Measurements from ENCODE around the gene COX4I2.

Gene COX4I2

DNA sequence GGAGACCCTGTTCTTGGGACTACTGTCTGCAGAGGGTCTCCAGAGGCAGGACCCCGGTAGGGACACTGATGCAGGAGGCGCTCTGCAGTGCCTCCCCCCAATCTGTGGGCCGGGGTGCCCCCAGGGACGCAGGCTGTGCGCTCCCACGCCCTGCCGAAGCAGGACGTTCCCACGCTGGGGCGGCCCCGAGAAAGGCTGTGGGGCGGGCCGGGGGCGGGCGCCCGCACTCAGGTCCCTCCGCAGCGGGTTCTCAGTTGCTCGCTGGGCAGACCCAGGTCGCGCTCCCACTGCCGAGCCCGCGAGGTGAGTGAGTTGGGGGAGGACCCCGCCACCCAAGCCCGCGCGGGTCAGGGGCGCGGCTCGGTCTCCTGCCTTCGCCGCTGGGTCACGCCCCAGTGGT, at the start of gene COX4I2:
Gene COX4I2 (plus strand): TSS at position 253 of the 400 bp plus-strand sequence. CDS start 1,106 bp downstream, outside the sequence.
- ChIA-PET CTCF (no interaction called here), POLR2A (no interaction called here)
- TF ChIP-seq FOXM1 (IDR thresholded peaks at IDR 0.05; ENCODE audit: borderline replicate concordance) = no peak
- TF ChIP-seq LEF1 (IDR thresholded peaks at IDR 0.05; ENCODE audit: borderline replicate concordance) = no peak
- TF ChIP-seq CTBP1 (IDR thresholded peaks at IDR 0.05; ENCODE audit: borderline replicate concordance) = no peak
- TF ChIP-seq TARDBP (IDR thresholded peaks at IDR 0.05) = no peak
- no peak for TF ChIP-seq SP1 (IDR thresholded peaks at IDR 0.05)
- no peak for TF ChIP-seq ZNF384 (IDR thresholded peaks at IDR 0.05)
- TF ChIP-seq, protein P1, sequence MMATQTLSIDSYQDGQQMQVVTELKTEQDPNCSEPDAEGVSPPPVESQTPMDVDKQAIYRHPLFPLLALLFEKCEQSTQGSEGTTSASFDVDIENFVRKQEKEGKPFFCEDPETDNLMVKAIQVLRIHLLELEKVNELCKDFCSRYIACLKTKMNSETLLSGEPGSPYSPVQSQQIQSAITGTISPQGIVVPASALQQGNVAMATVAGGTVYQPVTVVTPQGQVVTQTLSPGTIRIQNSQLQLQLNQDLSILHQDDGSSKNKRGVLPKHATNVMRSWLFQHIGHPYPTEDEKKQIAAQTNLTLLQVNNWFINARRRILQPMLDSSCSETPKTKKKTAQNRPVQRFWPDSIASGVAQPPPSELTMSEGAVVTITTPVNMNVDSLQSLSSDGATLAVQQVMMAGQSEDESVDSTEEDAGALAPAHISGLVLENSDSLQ (IDR thresholded peaks at IDR 0.05) = no peak
- TF ChIP-seq FOXA1 (IDR thresholded peaks at IDR 0.05) = no peak
- TF ChIP-seq BHLHE40 (IDR thresholded peaks at IDR 0.05; ENCODE audit: borderline replicate concordance) = no peak
- no peak for TF ChIP-seq HDGF (IDR thresholded peaks at IDR 0.05; ENCODE audit: borderline replicate concordance)
- no peak for TF ChIP-seq L3MBTL2 (conservative IDR thresholded peaks at IDR 0.05)
- no peak for TF ChIP-seq FOXK2 (IDR thresholded peaks at IDR 0.05)
- TF ChIP-seq SUZ12 (IDR thresholded peaks at IDR 0.05) = no peak
- no peak for TF ChIP-seq ELF4 (IDR thresholded peaks at IDR 0.05)
- no peak for DNase-seq (ENCODE audit: extremely low spot score)

DNA sequence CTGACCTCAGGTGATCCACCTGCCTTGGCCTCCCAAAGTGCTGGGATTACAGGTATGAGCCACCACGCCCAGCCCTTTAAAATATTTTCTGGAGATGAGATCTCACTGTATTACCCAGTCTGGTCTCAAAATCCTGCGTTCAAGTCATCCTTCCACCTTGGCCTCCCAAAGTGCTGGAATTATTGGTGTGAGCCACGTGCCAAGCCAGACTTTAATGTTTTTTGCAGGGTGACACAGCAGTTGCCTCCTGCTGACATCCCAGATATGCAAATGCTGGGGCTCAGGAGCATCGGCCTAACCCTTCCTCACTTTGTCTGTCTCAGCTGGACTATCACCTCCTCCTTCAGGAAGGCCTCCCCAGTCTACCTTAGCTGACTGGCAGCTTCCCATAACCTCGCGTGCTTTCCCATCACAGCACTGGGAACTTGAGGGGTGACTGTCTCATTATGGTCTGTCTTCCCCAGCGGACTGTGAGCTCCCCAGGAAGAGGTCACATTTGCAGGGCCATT, 46.9 kb upstream of the COX4I2 start:
- CTCF ChIA-PET = interaction anchor here (1.3 to 2.5 kb wide), 2 partner anchors 21 to 22 kb away, joined by 4 to 9 read pairs; no protein-coding TSS in a partner anchor
- no peak for DNase-seq (ENCODE audit: extremely low spot score)
- TF ChIP-seq FOXA1 (IDR thresholded peaks at IDR 0.05) (no peak), LEF1 (IDR thresholded peaks at IDR 0.05; ENCODE audit: borderline replicate concordance) (no peak), BHLHE40 (IDR thresholded peaks at IDR 0.05; ENCODE audit: borderline replicate concordance) (no peak), ELF4 (IDR thresholded peaks at IDR 0.05) (no peak), SUZ12 (IDR thresholded peaks at IDR 0.05) (no peak), SP1 (IDR thresholded peaks at IDR 0.05) (no peak)
- TF ChIP-seq, protein P1 (IDR thresholded peaks at IDR 0.05) = no peak
- POLR2A ChIA-PET = interaction anchor here (1.4 kb wide), 2 partner anchors 14 to 16 kb away, joined by 4 to 12 read pairs; partner anchors contain the start of gene ID1

DNA sequence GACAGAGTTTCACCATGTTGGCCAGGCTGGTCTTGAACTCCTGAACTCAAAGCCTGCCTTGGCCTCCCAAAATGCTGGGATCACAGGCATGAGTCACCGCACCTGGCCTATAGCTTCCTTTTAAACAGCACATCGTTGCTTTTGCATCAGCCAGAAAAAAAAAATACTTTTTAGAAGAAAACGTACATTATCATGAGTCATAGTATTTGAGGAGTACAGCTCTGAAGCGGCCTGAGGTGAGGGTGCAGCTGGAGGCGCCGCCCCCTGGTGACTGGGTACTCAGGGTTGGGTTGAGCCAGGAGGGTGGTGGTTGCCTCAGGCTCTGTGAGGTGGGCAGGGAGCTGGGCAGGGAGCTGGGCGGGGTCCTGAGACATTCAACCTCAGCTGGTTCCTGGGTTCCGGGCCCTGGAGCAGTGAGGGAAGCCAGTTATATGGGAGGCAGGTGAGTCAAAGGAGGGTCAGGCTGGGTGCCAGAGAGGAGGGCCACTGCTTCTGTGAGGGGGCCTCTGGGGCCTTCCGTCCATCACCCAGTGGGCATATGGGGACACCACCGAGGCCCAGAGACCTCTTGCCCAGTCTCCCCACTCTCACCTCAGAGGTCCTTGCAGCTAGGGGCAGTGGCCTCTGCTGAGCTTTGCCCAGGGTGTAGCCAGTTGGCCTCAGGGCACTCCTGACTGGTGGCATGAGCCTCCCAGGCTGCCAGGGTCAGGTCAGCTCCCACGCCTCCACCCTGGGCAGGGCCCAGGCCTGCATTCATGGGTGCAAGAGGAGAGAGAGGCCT, 44.3 kb upstream of the COX4I2 start:
- POLR2A ChIA-PET = interaction anchor here (0.6 to 1.4 kb wide), 3 partner anchors 14 to 99 kb away, joined by 3 to 6 read pairs (median 4); no protein-coding TSS in a partner anchor
- CTCF ChIA-PET = interaction anchor here (0.6 kb wide), 1 partner anchor 24 kb away, joined by 4 read pairs; no protein-coding TSS in a partner anchor
- TF ChIP-seq ARNT (IDR thresholded peaks at IDR 0.05) (no peak), NFRKB (IDR thresholded peaks at IDR 0.05) (no peak), SUZ12 (IDR thresholded peaks at IDR 0.05) (no peak), CTBP1 (IDR thresholded peaks at IDR 0.05; ENCODE audit: borderline replicate concordance) (no peak), FOXK2 (IDR thresholded peaks at IDR 0.05) (no peak), BHLHE40 (IDR thresholded peaks at IDR 0.05; ENCODE audit: borderline replicate concordance) (no peak), TARDBP (IDR thresholded peaks at IDR 0.05) (no peak), FOXM1 (IDR thresholded peaks at IDR 0.05; ENCODE audit: borderline replicate concordance) (no peak), SP1 (IDR thresholded peaks at IDR 0.05) (no peak), LEF1 (IDR thresholded peaks at IDR 0.05; ENCODE audit: borderline replicate concordance) (no peak), ELF4 (IDR thresholded peaks at IDR 0.05) (no peak), HDGF (IDR thresholded peaks at IDR 0.05; ENCODE audit: borderline replicate concordance) (no peak), ZNF384 (IDR thresholded peaks at IDR 0.05) (no peak), FOXA1 (IDR thresholded peaks at IDR 0.05) (no peak), L3MBTL2 (conservative IDR thresholded peaks at IDR 0.05) (no peak)
- DNase-seq (ENCODE audit: extremely low spot score) = no peak

DNA sequence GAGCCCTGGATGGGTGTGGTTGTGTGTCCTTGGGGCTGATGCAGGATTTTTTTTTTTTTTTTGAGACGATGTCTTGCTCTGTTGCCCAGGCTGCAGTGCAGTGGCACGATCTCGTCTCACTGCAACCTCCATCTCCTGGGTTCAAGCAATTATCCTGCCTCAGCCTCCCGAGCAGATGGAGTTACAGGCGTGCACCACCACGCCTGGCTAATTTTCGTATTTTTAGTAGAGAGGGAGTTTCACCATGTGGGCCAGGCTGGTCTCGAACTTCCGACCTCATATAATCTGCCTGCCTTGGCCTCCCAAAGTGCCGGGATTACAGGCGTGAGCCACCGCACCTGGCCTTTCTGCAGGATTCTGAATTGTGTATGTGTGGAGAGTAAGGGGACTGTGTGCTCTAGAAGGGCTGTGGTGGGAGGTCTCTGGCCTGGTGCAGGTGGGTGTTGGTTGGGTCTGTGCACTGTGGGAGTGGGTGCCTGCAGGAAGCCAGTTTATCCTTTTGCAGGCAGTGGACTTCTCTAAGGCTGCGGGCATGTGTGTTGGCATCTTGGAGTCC, 43.6 kb upstream of the COX4I2 start:
- POLR2A ChIA-PET = interaction anchor here (1.3 kb wide), 1 partner anchor 21 kb away, joined by 4 read pairs; no protein-coding TSS in a partner anchor
- CTCF ChIA-PET = no interaction called here
- no peak for TF ChIP-seq LEF1 (IDR thresholded peaks at IDR 0.05; ENCODE audit: borderline replicate concordance)
- TF ChIP-seq ARNT (IDR thresholded peaks at IDR 0.05) = no peak
- no peak for TF ChIP-seq ZNF384 (IDR thresholded peaks at IDR 0.05)
- no peak for TF ChIP-seq BHLHE40 (IDR thresholded peaks at IDR 0.05; ENCODE audit: borderline replicate concordance)
- TF ChIP-seq HDGF (IDR thresholded peaks at IDR 0.05; ENCODE audit: borderline replicate concordance) = no peak
- no peak for TF ChIP-seq FOXM1 (IDR thresholded peaks at IDR 0.05; ENCODE audit: borderline replicate concordance)
- TF ChIP-seq TARDBP (IDR thresholded peaks at IDR 0.05) = no peak
- no peak for TF ChIP-seq FOXK2 (IDR thresholded peaks at IDR 0.05)
- TF ChIP-seq, protein P1 (IDR thresholded peaks at IDR 0.05) = no peak
- no peak for TF ChIP-seq SUZ12 (IDR thresholded peaks at IDR 0.05)
- TF ChIP-seq NFRKB (IDR thresholded peaks at IDR 0.05) = no peak
- no peak for DNase-seq (ENCODE audit: extremely low spot score)

DNA sequence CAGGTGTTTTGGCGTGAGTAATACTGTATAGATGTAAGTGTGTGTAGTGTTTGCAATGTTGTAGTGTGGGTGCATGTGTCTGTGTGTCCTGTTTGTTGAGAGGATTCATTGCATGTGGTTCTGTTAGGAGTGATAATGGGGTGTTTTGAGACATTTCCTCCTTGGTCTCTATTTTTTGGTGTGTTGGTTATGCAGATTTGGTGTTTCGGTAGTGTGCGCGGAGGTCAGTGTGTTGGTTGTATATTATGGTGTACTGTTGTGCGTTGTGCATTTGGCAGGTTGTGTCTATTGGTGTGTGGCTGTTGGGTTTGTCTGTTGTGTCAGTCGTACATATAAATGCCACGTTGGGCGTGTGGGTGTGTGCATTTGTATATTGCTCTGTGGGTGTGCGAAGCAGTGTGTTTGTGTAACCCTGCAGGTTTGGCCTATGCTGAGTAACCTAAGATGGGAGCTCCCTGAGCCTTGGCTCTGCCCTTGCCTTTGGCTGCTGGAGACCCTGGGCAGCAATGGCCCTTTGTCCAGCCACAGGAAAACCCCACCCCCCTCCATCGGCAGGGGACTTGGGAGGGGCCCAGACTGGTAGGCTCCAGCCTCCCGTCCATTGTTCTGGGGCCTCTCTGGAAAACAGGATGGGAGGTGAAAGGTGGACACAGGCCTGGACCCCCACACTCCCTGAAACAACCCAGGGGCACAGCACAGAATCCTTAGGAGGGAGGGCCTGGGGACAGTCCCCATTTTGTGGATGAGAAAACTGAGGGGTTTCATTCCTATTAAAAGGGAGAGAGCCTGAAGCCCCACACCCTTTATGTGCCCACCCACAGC, 42.9 kb upstream of the COX4I2 start:
- ChIA-PET CTCF (no interaction called here), POLR2A (no interaction called here)
- no peak for TF ChIP-seq SUZ12 (IDR thresholded peaks at IDR 0.05)
- DNase-seq (ENCODE audit: extremely low spot score) = no peak
